Adrenal gland (tissue), 12 donors: ENCODE results near the gene PRKAG3. TPM values are rescaled to one million over a fixed set of nuclear protein-coding genes. Genes with fewer than 3 reads are reported as not detected.

Experiments
- DNase-seq, 7 donors: peaks; one replicate each; pipeline ENCODE4 v3.0.0-alpha.2; 2019 to 2020
- H3K27ac ChIP-seq, 5 donors: fragments of 200-600 bp; sonication (generic) in 4 of 5; 1 replicate in 3 of 5; 2 replicates in 2 of 5; pipeline versions ENCODE4 v1.5.1 to v1.8.0; 2016 to 2020; ENCODE audit warnings: mild to moderate bottlenecking in 1 of 5
- H3K27me3 ChIP-seq: fragments of 200-600 bp; 2 replicates; pipeline ENCODE4 v1.8.0; 2021
- H3K36me3 ChIP-seq, 2 donors: fragments of 200-600 bp; replicated peaks in 1 of 2; 1 replicate in 1 of 2; 2 replicates in 1 of 2; pipeline versions ENCODE4 v1.5.1 to v1.8.0; 2018 to 2022
- H3K4me1 ChIP-seq, 2 donors: fragments of 200-600 bp; replicated peaks in 1 of 2; 1 replicate in 1 of 2; 2 replicates in 1 of 2; pipeline versions ENCODE4 v1.5.1 to v1.8.0; 2018 to 2021
- H3K4me3 ChIP-seq, 4 donors: fragments of 200-600 bp; sonication (generic) in 3 of 4; one replicate each; pipeline ENCODE4 v1.5.1; 2016 to 2018
- H3K9me3 ChIP-seq, 3 donors: fragments of 200-600 bp; sonication (generic) in 1 of 3; replicated peaks in 1 of 3; 1 replicate in 2 of 3; 2 replicates in 1 of 3; pipeline versions ENCODE4 v1.5.1 to v1.8.0; 2016 to 2021
- CTCF ChIP-seq, 6 experiments: fragments of 450-650 bp in 4 of 6; fragments of 200-600 bp in 2 of 6; sonication (generic) in 1 of 6; IDR thresholded peaks; 1 replicate in 5 of 6; 2 replicates in 1 of 6; pipeline versions ENCODE4 v1.5.1 to v1.8.0; 2016 to 2021; ENCODE audit warnings: antibody characterized with exemption in 6 of 6, mild to moderate bottlenecking in 2 of 6, moderate library complexity in 1 of 6
- POLR2A ChIP-seq, 2 donors: fragments of 450-650 bp; IDR thresholded peaks; one replicate each; pipeline ENCODE4 v1.6.1; 2017; ENCODE audit warnings: antibody characterized with exemption in 2 of 2, mild to moderate bottlenecking in 2 of 2, moderate library complexity in 1 of 2
- WGBS, 4 donors: extraction: QIAGEN DNeasy Blood & Tissue Kit in 2 of 4; methylation state at CpG; one replicate each; pipeline versions ENCODE4 v1.1.5 to v1.1.7; 2013 to 2017; 5-methylcytosine and 5-hydroxymethylcytosine counted together
- intact Hi-C, 2 donors: fragments of 100-400 bp; cut with DNase I; formaldehyde crosslinking; loops; one replicate each; pipeline versions ENCODE4 v1.14.1 to v1.15.0; 2022 to 2023
- polyA plus RNA-seq, 3 donors: library from polyadenylated mRNA; stranded (reverse); fragments of 200-250 nt in 2 of 3; fragments of 350-450 nt in 1 of 3; fragmentation: Illumina TruSeq in 1 of 3; extraction: RNeasy Lipid Tissue Mini Kit (QIAGEN cat#74804) in 1 of 3; gene quantifications; one replicate each; pipeline ENCODE4 v1.2.3, GENCODE V29; 2013 to 2014
- total RNA-seq, 9 donors: library from RNA; depleted of rRNA in 4 of 9; stranded (reverse); fragments of >200 nt in 4 of 9; fragments of 120-200 nt in 1 of 9; fragmentation: NEBNext Ultra II Directional in 1 of 9; extraction: Animal tissue kit (Norgen Biotek cat#: 25700) in 1 of 9; gene quantifications; one replicate each; pipeline versions ENCODE4 v1.1.0 to v1.2.4, GENCODE V29; 2013 to 2023
- donor health status: healthy with polysubstance abuse.
- donor health status: Bipolar disorder and iron deficiency.
- donor health status: DM: yes; HTN: yes; CAD: no.
- donor health status: DM: no; HTN: no; CAD: no.
- donor health status: DM: no; HTN: no; CAD: no.
- donor health status: DM: yes; HTN: yes; CAD: no.

PRKAG3 gene
- total and polyA plus RNA-seq, 12 donors = 0.20 TPM; not detected in 11

DNA sequence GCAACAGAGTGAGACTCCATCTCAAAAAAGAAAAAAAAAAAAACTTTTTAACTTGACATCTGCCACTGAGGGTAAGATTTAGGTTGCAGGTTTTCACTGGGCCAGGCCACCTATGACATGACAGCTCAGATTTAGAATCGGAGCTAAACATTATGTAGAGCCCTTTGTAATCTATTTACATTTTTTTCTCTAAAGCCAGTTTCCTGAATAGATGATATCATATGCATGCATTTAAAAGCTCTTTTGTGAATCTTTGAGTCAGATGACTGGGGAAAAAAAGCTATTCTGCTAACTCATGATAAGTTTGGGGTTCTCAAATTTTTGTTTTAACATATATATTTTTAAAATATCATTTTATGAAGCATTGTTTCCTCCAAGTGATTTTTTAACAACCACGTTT is 21.3 kb downstream of the PRKAG3 start:
- TF ChIP-seq CTCF (IDR thresholded peaks at IDR 0.05) (no peak), POLR2A (IDR thresholded peaks at IDR 0.05) (no peak)
- no peak overlapping the region for H3K27ac ChIP-seq
- H3K4me1 ChIP-seq = peaks cover 10 to 19% of the 10 kb centered on the region in 2 donors
- intact Hi-C loops = no loop called here
- no peaks in the 10 kb centered on the region for H3K27me3 ChIP-seq
- 62 to 87% (median 79%) methylated on average over 2 of the region's 2 CpGs for WGBS, 4 donors
- DNase-seq = no peak
- no peaks in the 10 kb centered on the region for H3K9me3 ChIP-seq
- peaks cover 0 to 32% of the 10 kb centered on the region in 2 donors for H3K36me3 ChIP-seq
- no peak overlapping the region for H3K4me3 ChIP-seq

- peaks cover 0 to 24% of the 10 kb centered on the region in 2 donors for H3K36me3 ChIP-seq
- no peak overlapping the region for H3K27ac ChIP-seq
- DNase-seq = no peak
- TF ChIP-seq CTCF (IDR thresholded peaks at IDR 0.05) (no peak), POLR2A (IDR thresholded peaks at IDR 0.05) (no peak)
- H3K4me1 ChIP-seq = peaks cover 10 to 19% of the 10 kb centered on the region in 2 donors
- intact Hi-C loops = no loop called here
- 94 to 96% (median 96%) methylated on average over 12 of the region's 12 CpGs for whole genome bisulfite sequencing, 4 donors
- no peaks in the 10 kb centered on the region for H3K27me3 ChIP-seq
- H3K4me3 ChIP-seq = no peak overlapping the region
- H3K9me3 ChIP-seq = no peaks in the 10 kb centered on the region
These were observed 22.1 kb downstream of the PRKAG3 start for GRCh38 chr2:218809515-218809914.

GRCh38 chr2:218807626-218808025 is 24.0 kb downstream of the PRKAG3 start:
- Histone ChIP-seq H3K4me3 (no peak overlapping the region), H3K4me1 (peaks cover 10 to 19% of the 10 kb centered on the region in 2 donors), H3K36me3 (peaks cover 0 to 5% of the 10 kb centered on the region in 2 donors), H3K27me3 (no peaks in the 10 kb centered on the region), H3K27ac (no peak overlapping the region), H3K9me3 (no peaks in the 10 kb centered on the region)
- WGBS, 4 donors = 83 to 87% (median 85%) methylated on average over 4 of the region's 4 CpGs
- TF ChIP-seq POLR2A (IDR thresholded peaks at IDR 0.05) (no peak), CTCF (IDR thresholded peaks at IDR 0.05) (no peak)
- intact Hi-C loops = no loop called here
- peak in 1 of 7 donors; percentile 29 for DNase-seq

- Histone ChIP-seq H3K9me3 (no peaks in the 10 kb centered on the region), H3K27me3 (no peaks in the 10 kb centered on the region), H3K4me1 (peaks cover 10 to 19% of the 10 kb centered on the region in 2 donors), H3K27ac (peak overlapping the region in 4 of 5 donors; percentile 20 to 79 (median 70)), H3K36me3 (no peaks in the 10 kb centered on the region), H3K4me3 (no peak overlapping the region)
- peak in 1 of 2 donors; percentile 38 for TF ChIP-seq POLR2A (IDR thresholded peaks at IDR 0.05)
- no peak for TF ChIP-seq CTCF (IDR thresholded peaks at IDR 0.05)
- peak; percentile 44 to 79 (median 71) for DNase-seq
- WGBS, 4 donors = 11 to 21% (median 19%) methylated on average over 10 of the region's 10 CpGs
- intact Hi-C loops = no loop called here
These were observed 25.1 kb downstream of the PRKAG3 start for GRCh38 chr2:218806346-218806978.
